ENCODE results near the gene PGM5.
"Not testable (repeated sequence)": the region's sequence is repeated elsewhere in the genome, so short reads cannot be mapped to it uniquely, and the experiment has no call there.

PGM5 gene

DNA sequence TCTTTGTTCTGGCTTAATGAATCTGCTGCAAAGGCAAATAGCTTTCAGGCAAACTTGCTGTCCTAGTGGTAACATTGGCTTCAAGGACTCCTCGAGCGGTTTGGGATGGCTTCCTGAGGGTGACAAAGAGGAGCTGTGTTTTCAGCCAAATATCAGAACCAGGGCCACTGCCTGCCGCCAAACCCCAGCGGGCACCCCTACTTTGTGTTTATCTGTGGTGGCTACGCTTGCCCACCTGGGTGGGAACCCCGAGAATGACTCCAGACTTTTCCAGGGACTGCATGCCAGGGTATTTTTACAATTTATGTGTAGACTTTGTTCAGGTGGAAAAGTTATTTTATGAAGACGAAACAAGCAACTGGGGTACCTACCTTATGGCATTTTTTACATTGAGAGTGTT is 18.4 kb upstream of the PGM5 start:
- not testable (repeated sequence) for H3K27ac ChIP-seq (ENCODE audit: low read length); H3K4me3 ChIP-seq (ENCODE audit: low read length); H3K27me3 ChIP-seq (ENCODE audit: control insufficient read depth, insufficient read depth, low read length); H3K4me1 ChIP-seq (ENCODE audit: control insufficient read depth, low read depth, low read length); H3K9ac ChIP-seq (ENCODE audit: low read length); H3K36me3 ChIP-seq (ENCODE audit: control insufficient read depth, low read depth, low read length); H3K9me3 ChIP-seq (ENCODE audit: control insufficient read depth, low read depth, low read length)

DNA sequence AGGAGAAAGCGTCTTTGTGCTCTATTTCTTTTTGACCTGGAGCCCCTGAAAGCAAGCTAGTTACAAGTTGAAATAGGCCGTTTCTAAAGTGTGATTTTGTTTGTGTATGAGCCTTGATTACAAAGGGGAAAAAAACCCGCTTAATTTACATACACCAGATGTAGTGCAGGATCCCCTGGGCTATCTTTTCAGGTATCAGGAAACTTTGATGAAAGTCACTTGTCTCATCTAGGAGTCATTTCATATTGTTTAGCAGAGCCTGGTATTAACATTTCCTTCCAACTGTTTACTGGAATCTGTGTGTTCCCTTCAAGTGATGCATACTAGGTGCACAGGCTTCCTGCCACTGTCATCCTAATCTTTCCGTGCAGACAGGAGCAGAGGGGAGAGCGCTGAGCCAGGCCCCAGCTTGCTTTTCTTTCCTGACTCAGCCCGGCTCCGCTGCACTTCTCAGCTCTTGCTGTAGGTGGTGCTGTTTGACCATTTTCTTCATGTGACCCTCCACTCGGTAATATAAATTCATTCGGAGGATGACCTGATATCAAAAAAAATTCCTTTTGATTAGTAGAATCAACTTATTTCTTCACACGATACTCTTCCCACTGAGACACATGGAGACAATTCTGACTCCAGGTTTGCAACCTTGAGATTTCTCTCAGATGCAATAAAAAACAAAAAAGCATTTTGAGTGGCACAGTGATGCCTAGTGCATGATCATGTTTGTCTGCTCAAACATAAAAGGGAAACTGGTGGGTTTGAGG is 14.0 kb upstream of the PGM5 start:
- not testable (repeated sequence) for H3K9ac ChIP-seq (ENCODE audit: low read length); H3K9me3 ChIP-seq (ENCODE audit: control insufficient read depth, low read depth, low read length); H3K27me3 ChIP-seq (ENCODE audit: control insufficient read depth, insufficient read depth, low read length); H3K36me3 ChIP-seq (ENCODE audit: control insufficient read depth, low read depth, low read length); H3K4me1 ChIP-seq (ENCODE audit: control insufficient read depth, low read depth, low read length); H3K27ac ChIP-seq (ENCODE audit: low read length); H3K4me3 ChIP-seq (ENCODE audit: low read length)

DNA sequence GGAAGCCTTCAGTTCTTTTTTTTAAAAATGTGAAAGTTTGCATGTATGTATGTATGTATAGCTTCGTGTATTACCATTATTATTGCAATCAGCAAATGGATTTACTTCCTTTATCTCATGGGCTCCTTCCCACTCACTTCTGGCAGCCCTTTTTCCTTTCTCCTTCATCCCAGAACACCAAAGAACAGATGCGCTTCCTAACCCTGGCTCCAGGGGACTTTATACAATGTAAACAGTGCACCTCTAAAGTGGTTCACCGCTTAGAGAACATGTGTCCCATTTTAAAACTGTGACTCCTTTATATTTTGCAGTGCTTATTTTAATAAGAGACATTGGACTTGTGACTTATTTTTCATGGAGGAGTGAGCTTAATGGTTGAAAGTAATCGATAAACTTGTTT is 13.2 kb upstream of the PGM5 start:
- not testable (repeated sequence) for H3K36me3 ChIP-seq (ENCODE audit: control insufficient read depth, low read depth, low read length); H3K27ac ChIP-seq (ENCODE audit: low read length); H3K4me3 ChIP-seq (ENCODE audit: low read length); H3K4me1 ChIP-seq (ENCODE audit: control insufficient read depth, low read depth, low read length); H3K9me3 ChIP-seq (ENCODE audit: control insufficient read depth, low read depth, low read length); H3K27me3 ChIP-seq (ENCODE audit: control insufficient read depth, insufficient read depth, low read length); H3K9ac ChIP-seq (ENCODE audit: low read length)

DNA sequence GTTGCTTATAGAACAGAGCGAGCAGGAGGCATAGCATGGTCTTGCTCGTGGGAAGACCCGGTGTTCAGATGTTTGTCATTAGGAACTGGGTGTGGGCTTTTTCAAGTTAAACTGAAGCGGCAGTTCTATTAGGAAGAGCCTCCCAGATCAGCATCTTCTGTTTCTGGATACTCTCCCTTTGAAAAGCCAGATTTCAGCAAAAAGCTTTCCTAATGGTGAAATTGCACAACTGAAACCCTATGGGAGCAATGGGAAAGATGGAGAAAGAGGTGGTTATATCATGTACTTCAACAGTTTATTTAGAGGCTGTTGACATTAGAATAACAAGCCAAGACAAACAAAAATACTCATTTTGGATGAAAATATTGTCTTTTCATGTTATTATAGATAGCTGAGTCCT is 12.4 kb upstream of the PGM5 start:
- H3K9ac ChIP-seq (ENCODE audit: low read length); H3K27me3 ChIP-seq (ENCODE audit: control insufficient read depth, insufficient read depth, low read length); H3K4me1 ChIP-seq (ENCODE audit: control insufficient read depth, low read depth, low read length); H3K9me3 ChIP-seq (ENCODE audit: control insufficient read depth, low read depth, low read length); H3K4me3 ChIP-seq (ENCODE audit: low read length); H3K27ac ChIP-seq (ENCODE audit: low read length); H3K36me3 ChIP-seq (ENCODE audit: control insufficient read depth, low read depth, low read length): not testable (repeated sequence)

DNA sequence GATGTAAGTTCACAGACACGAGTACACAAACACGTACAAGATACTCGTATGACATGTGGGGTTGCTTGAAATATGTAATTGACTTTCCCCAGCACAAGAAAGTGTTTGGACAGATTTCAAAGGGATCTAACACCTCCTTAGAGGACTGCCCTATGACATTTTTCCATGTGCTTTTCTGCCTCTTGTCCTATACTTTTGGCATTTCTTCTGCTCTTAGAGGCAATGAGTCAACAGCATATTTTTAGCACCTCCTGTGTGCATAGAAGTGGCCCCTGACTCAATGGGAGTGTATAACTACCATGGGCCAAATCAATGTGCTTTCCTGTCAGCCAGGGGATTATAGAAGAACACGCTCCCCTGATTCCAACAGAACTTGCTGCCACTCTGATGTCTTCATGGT is 4.7 kb upstream of the PGM5 start:
- H3K27me3 ChIP-seq (ENCODE audit: control insufficient read depth, insufficient read depth, low read length) = peaks cover 35% of the 10 kb centered on the region
- H3K27ac ChIP-seq (ENCODE audit: low read length); H3K9me3 ChIP-seq (ENCODE audit: control insufficient read depth, low read depth, low read length); H3K4me3 ChIP-seq (ENCODE audit: low read length); H3K4me1 ChIP-seq (ENCODE audit: control insufficient read depth, low read depth, low read length); H3K36me3 ChIP-seq (ENCODE audit: control insufficient read depth, low read depth, low read length); H3K9ac ChIP-seq (ENCODE audit: low read length): not testable (repeated sequence)

DNA sequence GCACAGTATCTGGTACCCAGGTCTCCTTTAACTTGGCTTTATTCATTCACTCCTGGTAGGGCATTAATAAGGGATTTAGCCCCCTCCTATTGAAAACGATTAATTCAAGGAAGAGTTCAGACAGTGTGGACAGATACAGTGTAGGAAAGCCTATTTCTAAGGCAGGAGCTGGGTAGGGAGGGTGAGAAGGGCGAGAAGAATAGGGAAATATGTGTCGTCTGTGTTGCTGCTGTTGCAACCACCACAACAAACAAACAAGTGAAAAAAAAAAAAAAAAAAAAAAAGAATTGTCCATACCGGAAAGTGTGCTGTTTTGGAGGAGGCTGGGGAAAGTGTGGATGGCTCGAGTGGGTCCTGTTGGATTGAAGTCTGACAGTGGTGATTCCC is 425 bp upstream of the PGM5 start:
- H3K4me1 ChIP-seq (ENCODE audit: control insufficient read depth, low read depth, low read length); H3K9me3 ChIP-seq (ENCODE audit: control insufficient read depth, low read depth, low read length); H3K4me3 ChIP-seq (ENCODE audit: low read length); H3K27ac ChIP-seq (ENCODE audit: low read length); H3K9ac ChIP-seq (ENCODE audit: low read length); H3K36me3 ChIP-seq (ENCODE audit: control insufficient read depth, low read depth, low read length): not testable (repeated sequence)
- peaks cover 67% of the 10 kb centered on the region for H3K27me3 ChIP-seq (ENCODE audit: control insufficient read depth, insufficient read depth, low read length)

DNA sequence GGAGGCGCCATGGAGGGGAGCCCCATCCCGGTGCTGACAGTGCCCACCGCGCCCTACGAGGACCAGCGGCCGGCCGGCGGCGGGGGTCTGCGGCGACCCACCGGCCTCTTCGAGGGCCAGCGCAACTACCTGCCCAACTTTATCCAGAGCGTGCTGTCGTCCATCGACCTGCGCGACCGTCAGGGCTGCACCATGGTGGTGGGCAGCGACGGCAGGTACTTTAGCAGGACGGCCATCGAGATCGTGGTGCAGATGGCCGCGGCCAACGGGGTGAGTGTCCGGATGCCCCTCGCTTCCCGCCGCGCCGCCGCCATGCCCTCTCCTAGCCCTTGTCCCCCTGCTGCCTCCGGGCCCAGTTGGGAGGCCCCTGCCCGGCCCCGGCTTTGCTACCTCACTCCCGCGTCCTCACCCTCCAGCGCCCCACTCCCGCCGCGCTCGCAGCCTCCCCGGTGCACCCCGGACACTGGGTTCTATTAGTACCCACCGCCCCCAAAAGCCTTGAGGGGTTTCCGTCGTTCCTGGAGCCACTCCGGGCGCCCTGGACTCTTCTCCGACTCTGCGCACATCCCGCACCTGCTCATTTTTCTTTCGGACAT is 806 bp downstream of the PGM5 start:
- not testable (repeated sequence) for H3K4me1 ChIP-seq (ENCODE audit: control insufficient read depth, low read depth, low read length); H3K36me3 ChIP-seq (ENCODE audit: control insufficient read depth, low read depth, low read length); H3K27ac ChIP-seq (ENCODE audit: low read length); H3K9me3 ChIP-seq (ENCODE audit: control insufficient read depth, low read depth, low read length); H3K9ac ChIP-seq (ENCODE audit: low read length)
- Histone ChIP-seq H3K27me3 (ENCODE audit: control insufficient read depth, insufficient read depth, low read length) (peaks cover 67% of the 10 kb centered on the region), H3K4me3 (ENCODE audit: low read length) (peak overlapping the region; percentile 47)

DNA sequence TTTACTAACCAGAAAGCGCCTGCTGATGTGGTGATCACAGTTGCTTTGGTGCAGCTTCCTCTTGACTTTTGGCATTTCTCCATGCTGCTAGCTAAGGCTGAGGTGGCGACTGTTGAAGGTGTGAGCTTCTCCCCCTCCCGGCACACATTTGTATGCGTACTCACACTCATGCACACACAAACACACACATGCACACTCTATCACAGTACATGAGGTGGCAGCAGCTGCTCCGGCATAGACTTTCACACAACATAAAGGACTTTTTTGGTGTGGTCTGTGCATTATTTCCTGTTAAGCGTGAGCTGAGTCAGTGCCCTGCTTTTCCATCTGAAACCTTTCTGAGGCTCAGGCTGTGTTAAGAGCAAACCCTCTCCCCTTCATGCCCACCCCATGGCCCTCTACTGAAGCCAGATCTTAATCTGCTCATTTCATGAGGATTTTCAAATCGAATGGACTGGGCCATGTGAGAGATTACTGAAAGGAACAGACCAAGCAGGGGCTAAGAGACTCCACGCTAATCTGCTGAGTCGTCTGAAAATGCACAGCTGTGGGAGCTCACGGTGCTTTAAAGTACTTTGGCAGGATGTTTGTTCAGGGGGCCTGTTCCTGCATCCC is 10.6 kb downstream of the PGM5 start:
- H3K27ac ChIP-seq (ENCODE audit: low read length); H3K9ac ChIP-seq (ENCODE audit: low read length); H3K4me1 ChIP-seq (ENCODE audit: control insufficient read depth, low read depth, low read length); H3K4me3 ChIP-seq (ENCODE audit: low read length); H3K36me3 ChIP-seq (ENCODE audit: control insufficient read depth, low read depth, low read length); H3K27me3 ChIP-seq (ENCODE audit: control insufficient read depth, insufficient read depth, low read length); H3K9me3 ChIP-seq (ENCODE audit: control insufficient read depth, low read depth, low read length): not testable (repeated sequence)

DNA sequence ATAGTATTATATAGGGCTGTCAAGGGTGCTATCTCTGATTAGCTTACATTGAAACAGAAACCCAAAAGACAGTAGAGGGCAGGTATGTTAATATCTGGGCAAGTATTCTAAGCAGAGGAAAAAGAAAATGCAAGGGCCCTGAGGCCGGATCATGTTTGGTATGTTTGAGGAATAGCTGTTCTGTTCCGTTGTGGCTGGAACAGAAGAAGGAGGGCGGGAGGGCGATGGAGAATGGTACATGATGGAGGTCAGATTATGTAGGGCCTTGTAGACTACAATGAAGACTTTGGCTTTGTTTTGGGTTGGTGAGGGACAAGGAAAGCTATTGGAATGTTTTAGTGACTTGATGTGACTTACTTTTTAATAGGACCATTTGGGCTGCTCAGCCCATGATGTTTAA is 19.4 kb downstream of the PGM5 start:
- not testable (repeated sequence) for H3K27me3 ChIP-seq (ENCODE audit: control insufficient read depth, insufficient read depth, low read length); H3K4me1 ChIP-seq (ENCODE audit: control insufficient read depth, low read depth, low read length); H3K36me3 ChIP-seq (ENCODE audit: control insufficient read depth, low read depth, low read length); H3K9me3 ChIP-seq (ENCODE audit: control insufficient read depth, low read depth, low read length); H3K27ac ChIP-seq (ENCODE audit: low read length); H3K9ac ChIP-seq (ENCODE audit: low read length); H3K4me3 ChIP-seq (ENCODE audit: low read length)

DNA sequence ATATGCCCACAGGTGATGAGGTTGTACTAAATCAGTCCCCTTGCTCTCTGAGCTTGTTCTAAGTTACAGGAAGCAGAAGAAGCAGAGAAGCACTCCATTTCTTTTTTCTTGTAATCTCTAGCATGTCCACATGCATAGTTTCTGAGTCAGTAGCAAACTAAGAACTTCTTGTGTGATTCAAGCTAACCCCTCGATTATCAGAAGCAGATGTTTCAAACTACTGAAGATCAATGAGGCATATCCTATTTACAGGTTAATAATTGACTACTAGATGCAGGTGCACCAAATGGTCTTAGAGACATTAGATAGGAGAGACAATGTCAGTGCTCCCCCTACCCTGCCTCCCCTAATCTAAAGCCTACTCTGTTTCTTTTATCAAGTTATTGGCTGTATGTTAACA is 21.3 kb downstream of the PGM5 start:
- H3K4me1 ChIP-seq (ENCODE audit: control insufficient read depth, low read depth, low read length); H3K27ac ChIP-seq (ENCODE audit: low read length); H3K9me3 ChIP-seq (ENCODE audit: control insufficient read depth, low read depth, low read length); H3K4me3 ChIP-seq (ENCODE audit: low read length); H3K9ac ChIP-seq (ENCODE audit: low read length); H3K36me3 ChIP-seq (ENCODE audit: control insufficient read depth, low read depth, low read length); H3K27me3 ChIP-seq (ENCODE audit: control insufficient read depth, insufficient read depth, low read length): not testable (repeated sequence)

DNA sequence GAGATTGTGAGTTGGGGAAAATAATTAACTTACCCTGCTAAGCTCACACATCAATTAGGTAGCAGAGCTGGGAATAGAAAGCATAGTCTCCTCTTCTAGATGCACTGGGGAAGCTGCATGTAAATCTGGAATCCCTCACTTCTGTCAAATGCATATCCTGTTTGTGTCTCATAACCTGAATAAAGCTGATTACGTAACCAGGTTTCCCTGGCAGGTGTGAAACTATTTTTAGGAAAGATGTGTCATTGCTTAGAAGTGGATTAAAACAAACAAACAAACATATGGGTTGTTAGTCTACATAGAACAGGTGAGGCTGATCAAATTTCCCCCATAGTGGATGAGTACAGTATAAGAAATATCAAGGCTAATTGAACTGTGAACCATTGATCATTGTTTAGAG is 27.5 kb downstream of the PGM5 start:
- not testable (repeated sequence) for H3K36me3 ChIP-seq (ENCODE audit: control insufficient read depth, low read depth, low read length); H3K27ac ChIP-seq (ENCODE audit: low read length); H3K4me1 ChIP-seq (ENCODE audit: control insufficient read depth, low read depth, low read length); H3K4me3 ChIP-seq (ENCODE audit: low read length); H3K27me3 ChIP-seq (ENCODE audit: control insufficient read depth, insufficient read depth, low read length); H3K9ac ChIP-seq (ENCODE audit: low read length); H3K9me3 ChIP-seq (ENCODE audit: control insufficient read depth, low read depth, low read length)

DNA sequence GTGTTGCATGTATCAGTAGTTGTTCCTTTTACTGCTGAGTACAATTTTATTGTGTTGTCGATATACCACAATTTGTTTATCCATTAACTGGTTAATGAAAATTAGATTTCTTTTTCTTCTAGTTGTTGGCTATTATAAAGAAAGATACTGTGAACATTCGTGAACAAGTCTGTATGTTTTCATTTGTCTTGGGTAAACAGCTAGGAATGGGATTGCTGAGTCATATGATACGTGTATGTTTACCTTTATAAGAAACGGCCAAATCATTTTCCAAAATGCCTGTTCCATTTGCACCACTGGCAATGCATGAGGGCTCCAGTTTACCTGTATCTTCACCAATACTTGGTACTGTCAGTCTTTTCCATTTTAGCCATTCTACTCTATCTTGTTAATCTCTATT is 33.1 kb downstream of the PGM5 start:
- not testable (repeated sequence) for H3K4me3 ChIP-seq (ENCODE audit: low read length); H3K27ac ChIP-seq (ENCODE audit: low read length); H3K9ac ChIP-seq (ENCODE audit: low read length); H3K27me3 ChIP-seq (ENCODE audit: control insufficient read depth, insufficient read depth, low read length); H3K36me3 ChIP-seq (ENCODE audit: control insufficient read depth, low read depth, low read length); H3K4me1 ChIP-seq (ENCODE audit: control insufficient read depth, low read depth, low read length); H3K9me3 ChIP-seq (ENCODE audit: control insufficient read depth, low read depth, low read length)

Data from iPS-18a (cell line).